HepG2 (cell line): ENCODE data around the gene BGN. TPM values are rescaled to one million over a fixed set of nuclear protein-coding genes. Genes with fewer than 3 reads are reported as not detected.
A peak's percentile ranks its signal among the peaks of the same experiment; 100 is the strongest.

Experiments
- ATAC-seq: fragments of 200-7000 bp; cut with Tn5 transposase; 3 replicates; pipeline ENCODE4 v1.9.1; 2020; ENCODE audit warnings: mild to moderate bottlenecking, moderate library complexity
- BruUV-seq: library from RNA; stranded (reverse); fragments of 400-500 nt; replicated peaks from 2 replicates; lab custom pipeline; 2021; lab: Mats Ljungman, UMichigan
- CTCF ChIA-PET: fragments of 300-600 bp; formaldehyde crosslinking; extraction: SDS; loops from one replicate; lab custom pipeline; 2021; ENCODE audit warnings: low total read pairs, inconsistent platforms, low intra/inter-chr PET ratio; lab: Yijun Ruan, JAX
- POLR2A ChIA-PET: fragments of 350-600 bp; sonication (Branson Sonifier 250); formaldehyde crosslinking; loops from one replicate; lab custom pipeline; 2020; ENCODE audit warnings: antibody characterized with exemption, inconsistent platforms; lab: Yijun Ruan, JAX
- DNase-seq: peaks from one replicate; pipeline ENCODE4 v3.0.0-alpha.2; 2015; ENCODE audit warnings: low spot score
- FAIRE-seq: peaks from 3 replicates; lab custom pipeline; 2011; peaks lifted over from hg19 to GRCh38; lab: Jason Lieb, UNC
- H2AFZ ChIP-seq: one replicate; pipeline ENCODE4 v1.6.1; 2011; ENCODE audit warnings: low read length, inconsistent platforms
- H3K27ac ChIP-seq: fragments of 300-600 bp; 3 replicates; pipeline ENCODE4 v1.8.0; 2011; ENCODE audit warnings: mixed run types, mild to moderate bottlenecking, mixed read lengths, low read length, inconsistent platforms; ENCODE audit not compliant: insufficient read depth; ENCODE audit errors: extremely low read length
- H3K27me3 ChIP-seq, 2 experiments: fragments of 200-600 bp in 1 of 2; 2 replicates in 1 of 2; 3 replicates in 1 of 2; pipeline versions ENCODE4 v1.6.0 to v1.8.0; 2011; ENCODE audit warnings: low read length in 2 of 2, mild to moderate bottlenecking in 2 of 2, moderate library complexity in 2 of 2, inconsistent platforms in 1 of 2; ENCODE audit not compliant: insufficient read depth in 2 of 2, control insufficient read depth in 1 of 2
- H3K36me3 ChIP-seq, 2 experiments: fragments of 200-600 bp in 1 of 2; replicated peaks in 1 of 2; 2 replicates in 1 of 2; 3 replicates in 1 of 2; pipeline versions ENCODE4 v1.5.1 to v1.8.0; 2011; ENCODE audit warnings: low read length in 2 of 2, inconsistent platforms in 1 of 2; ENCODE audit not compliant: insufficient read depth in 2 of 2, control insufficient read depth in 1 of 2
- H3K4me1 ChIP-seq: 2 replicates; pipeline ENCODE4 v1.5.1; 2012; ENCODE audit warnings: low read length, inconsistent platforms; ENCODE audit not compliant: insufficient read depth
- H3K4me2 ChIP-seq: 2 replicates; pipeline ENCODE4 v1.6.0; 2011; ENCODE audit warnings: low read depth, low read length, inconsistent platforms
- H3K4me3 ChIP-seq, 3 experiments: fragments of 200-600 bp in 1 of 3; sonication (generic), shearing (Covaris generic) in 1 of 3; replicated peaks in 1 of 3; 2 replicates each; pipeline ENCODE4 v1.5.1; 2011 to 2016; ENCODE audit warnings: low read length in 3 of 3, inconsistent platforms in 2 of 3, low read depth in 2 of 3, mild to moderate bottlenecking in 2 of 3, control low read depth in 1 of 3, mixed read lengths in 1 of 3; ENCODE audit not compliant: insufficient read depth in 1 of 3
- H3K79me2 ChIP-seq: one replicate; pipeline ENCODE4 v1.6.1; 2011; ENCODE audit warnings: low read length, inconsistent platforms; ENCODE audit not compliant: insufficient read depth
- H3K9ac ChIP-seq: 2 replicates; pipeline ENCODE4 v1.6.0; 2011; ENCODE audit warnings: mild to moderate bottlenecking, low read depth, low read length, inconsistent platforms; ENCODE audit not compliant: insufficient read depth
- H3K9me3 ChIP-seq: 2 replicates; pipeline ENCODE4 v1.5.1; 2012; ENCODE audit warnings: mild to moderate bottlenecking, low read length
- H4K20me1 ChIP-seq: 2 replicates; pipeline ENCODE4 v1.6.0; 2011; ENCODE audit warnings: inconsistent platforms, mild to moderate bottlenecking, low read length, moderate library complexity; ENCODE audit not compliant: insufficient read depth
- KLF11 ChIP-seq: IDR thresholded peaks from 2 replicates; pipeline ENCODE4 v1.6.1; 2016; ENCODE audit warnings: missing compliant biosample characterization
- POLR2A ChIP-seq, 2 experiments: IDR thresholded peaks; 2 replicates each; pipeline ENCODE4 v1.6.1; 2011; ENCODE audit warnings: low read depth in 2 of 2, low read length in 2 of 2, mild to moderate bottlenecking in 1 of 2, moderate library complexity in 1 of 2; ENCODE audit not compliant: insufficient read depth in 1 of 2
- YY1 ChIP-seq: IDR thresholded peaks from 2 replicates; pipeline ENCODE4 v1.6.1; 2011; ENCODE audit warnings: low read length, low read depth, moderate library complexity, mild to moderate bottlenecking; ENCODE audit not compliant: insufficient read depth, insufficient replicate concordance
- ZFX ChIP-seq: sonication (generic); formaldehyde crosslinking; IDR thresholded peaks from 2 replicates; pipeline ENCODE4 v1.4.0; 2020; ENCODE audit warnings: mild to moderate bottlenecking, low read depth, missing genetic modification reagents, moderate library complexity
- ZKSCAN8 ChIP-seq: IDR thresholded peaks from 2 replicates; pipeline ENCODE4 v1.6.1; 2016; ENCODE audit warnings: borderline replicate concordance, missing genetic modification reagents, missing compliant biosample characterization
- WGBS: methylation state at CpG from one replicate; pipeline ENCODE4 v1.1.6; 2017; ENCODE audit warnings: low lambda C conversion rate; 5-methylcytosine and 5-hydroxymethylcytosine counted together
- in situ Hi-C: cut with HindIII; loops from 2 replicates; pipeline ENCODE4 v1.10.0; 2017; ENCODE audit warnings: low pct_unique_long_range_greater_than_20kb; ENCODE audit not compliant: extremely low pct_ligation_motif_present
- intact Hi-C: fragments of 100-400 bp; cut with micrococcal nuclease; formaldehyde crosslinking; loops from one replicate; pipeline ENCODE4 v1.10.0; 2022; ENCODE audit not compliant: unreplicated experiment
- polyA plus RNA-seq, 8 experiments: library from polyadenylated mRNA; depleted of rRNA in 3 of 8; stranded (reverse) in 7 of 8; unstranded in 1 of 8; fragments of >200 nt; fragmentation: Illumina TruSeq in 4 of 8; extraction: Trizol in 4 of 8; gene quantifications; 2 replicates each; pipeline versions ENCODE4 v1.2.1 to v1.2.3, GENCODE V29; 2011 to 2016; ENCODE audit warnings: low read depth in 4 of 8, missing spikeins in 1 of 8, mixed read lengths in 1 of 8; ENCODE audit not compliant: insufficient read depth in 1 of 8
- total RNA-seq, 5 experiments: library from RNA; depleted of rRNA; stranded (reverse); fragments of >200 nt; fragmentation: Illumina TruSeq; extraction: Trizol; gene quantifications; 2 replicates each; pipeline ENCODE4 v1.2.3, GENCODE V29; 2016; ENCODE audit warnings: low read depth in 1 of 5
- TF ChIP-seq, protein P1 (sequence below): IDR thresholded peaks from 2 replicates; pipeline ENCODE4 v1.6.1; 2012; ENCODE audit warnings: inconsistent platforms
- TF ChIP-seq, protein P2 (sequence below): sonication (generic); formaldehyde crosslinking; IDR thresholded peaks from 2 replicates; pipeline ENCODE4 v1.5.1; 2020; ENCODE audit warnings: mild to moderate bottlenecking, missing genetic modification reagents, moderate library complexity

Gene BGN
- total and polyA plus RNA-seq, 2 of the 13 experiments (the other 11 are each of a cell fraction or from before 2014, with no cell fraction given): 0.18 to 0.63 TPM

DNA sequence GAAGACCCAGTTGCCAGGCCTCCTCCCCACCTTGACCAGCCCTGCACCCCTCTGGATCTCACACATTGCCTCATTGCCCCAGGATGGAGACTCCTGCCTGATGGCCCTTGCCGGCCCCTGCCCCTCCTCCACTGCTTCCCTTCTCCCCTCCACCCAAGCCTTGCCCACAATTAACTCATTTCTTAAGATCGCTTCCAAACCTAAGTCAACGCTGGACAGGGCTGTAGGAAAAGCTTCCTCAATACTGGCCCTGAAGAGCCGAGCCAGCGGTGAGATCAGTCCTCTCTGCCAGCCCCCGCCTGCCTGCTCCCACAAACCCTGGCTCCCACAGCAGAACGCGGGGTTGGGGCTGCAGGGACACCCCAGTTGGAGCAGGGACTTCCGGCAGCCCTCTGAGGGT lies 16.9 kb upstream of the BGN start:
- no peaks in the 10 kb centered on the region for H3K9me3 ChIP-seq
- no peak overlapping the region for H2AFZ ChIP-seq
- ChIA-PET POLR2A (interaction anchor here (1.2 kb wide), 1 partner anchor 10 kb away, joined by 4 read pairs; no protein-coding TSS in a partner anchor), CTCF (no interaction called here)
- H3K36me3 ChIP-seq: no peaks in the 10 kb centered on the region
- intact Hi-C loops (no loop called here), in situ Hi-C loops (no loop called here)
- TF ChIP-seq POLR2A (IDR thresholded peaks at IDR 0.05; ENCODE audit: insufficient read depth in 1 of 2, low read depth in 2 of 2, low read length in 2 of 2): no peak
- no peak for TF ChIP-seq KLF11
- peaks cover 2 to 5% of the 10 kb centered on the region in 2 experiments; a peak in 2 of 5 replicates for H3K27me3 ChIP-seq
- FAIRE-seq (no peak), ATAC-seq (no peak), DNase-seq (no peak)
- H3K4me2 ChIP-seq: no peak overlapping the region
- H4K20me1 ChIP-seq: no peaks in the 10 kb centered on the region
- no TSS peak for BruUV-seq
- no peak overlapping the region for H3K4me3 ChIP-seq
- no peak overlapping the region for H3K27ac ChIP-seq
- peaks cover 24% of the 10 kb centered on the region for H3K4me1 ChIP-seq
- H3K79me2 ChIP-seq: no peaks in the 10 kb centered on the region
- WGBS: 49% methylated on average over 2 of the region's 9 CpGs
- H3K9ac ChIP-seq: no peak overlapping the region

DNA sequence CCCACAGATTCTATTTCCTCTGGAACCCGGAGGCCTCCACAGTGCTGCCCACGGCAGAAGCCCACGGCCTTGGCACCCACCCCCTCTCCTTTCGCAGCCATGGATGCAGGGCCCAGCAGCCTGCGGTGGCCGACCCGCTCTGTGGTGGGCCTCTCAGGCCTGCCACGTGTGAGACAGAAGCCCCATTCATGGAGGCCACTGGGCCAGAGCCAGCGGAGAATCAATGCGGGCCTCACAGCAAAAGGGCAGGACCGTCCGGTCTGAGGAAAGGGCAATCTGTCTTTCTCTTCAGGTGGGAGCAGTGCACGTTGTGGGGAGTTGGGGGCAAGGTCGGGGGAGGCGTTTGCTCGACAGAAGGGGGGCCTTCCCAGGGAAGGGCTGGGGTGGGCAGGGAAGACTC lies 16.0 kb upstream of the BGN start:
- no peak overlapping the region for H3K4me2 ChIP-seq
- no TSS peak for BruUV-seq
- no peak overlapping the region for H3K9ac ChIP-seq
- TF ChIP-seq ZKSCAN8: no peak
- peak; percentile 12 for TF ChIP-seq YY1
- TF ChIP-seq, protein P1, sequence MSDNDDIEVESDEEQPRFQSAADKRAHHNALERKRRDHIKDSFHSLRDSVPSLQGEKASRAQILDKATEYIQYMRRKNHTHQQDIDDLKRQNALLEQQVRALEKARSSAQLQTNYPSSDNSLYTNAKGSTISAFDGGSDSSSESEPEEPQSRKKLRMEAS: peak; percentile 69; the same call in 1 of the 2 replicates
- TF ChIP-seq ZFX (CRISPR knock-in tag): 0 out of 2 replicates have a peak, but pooled peaks have one; percentile 24
- TF ChIP-seq, protein P2, sequence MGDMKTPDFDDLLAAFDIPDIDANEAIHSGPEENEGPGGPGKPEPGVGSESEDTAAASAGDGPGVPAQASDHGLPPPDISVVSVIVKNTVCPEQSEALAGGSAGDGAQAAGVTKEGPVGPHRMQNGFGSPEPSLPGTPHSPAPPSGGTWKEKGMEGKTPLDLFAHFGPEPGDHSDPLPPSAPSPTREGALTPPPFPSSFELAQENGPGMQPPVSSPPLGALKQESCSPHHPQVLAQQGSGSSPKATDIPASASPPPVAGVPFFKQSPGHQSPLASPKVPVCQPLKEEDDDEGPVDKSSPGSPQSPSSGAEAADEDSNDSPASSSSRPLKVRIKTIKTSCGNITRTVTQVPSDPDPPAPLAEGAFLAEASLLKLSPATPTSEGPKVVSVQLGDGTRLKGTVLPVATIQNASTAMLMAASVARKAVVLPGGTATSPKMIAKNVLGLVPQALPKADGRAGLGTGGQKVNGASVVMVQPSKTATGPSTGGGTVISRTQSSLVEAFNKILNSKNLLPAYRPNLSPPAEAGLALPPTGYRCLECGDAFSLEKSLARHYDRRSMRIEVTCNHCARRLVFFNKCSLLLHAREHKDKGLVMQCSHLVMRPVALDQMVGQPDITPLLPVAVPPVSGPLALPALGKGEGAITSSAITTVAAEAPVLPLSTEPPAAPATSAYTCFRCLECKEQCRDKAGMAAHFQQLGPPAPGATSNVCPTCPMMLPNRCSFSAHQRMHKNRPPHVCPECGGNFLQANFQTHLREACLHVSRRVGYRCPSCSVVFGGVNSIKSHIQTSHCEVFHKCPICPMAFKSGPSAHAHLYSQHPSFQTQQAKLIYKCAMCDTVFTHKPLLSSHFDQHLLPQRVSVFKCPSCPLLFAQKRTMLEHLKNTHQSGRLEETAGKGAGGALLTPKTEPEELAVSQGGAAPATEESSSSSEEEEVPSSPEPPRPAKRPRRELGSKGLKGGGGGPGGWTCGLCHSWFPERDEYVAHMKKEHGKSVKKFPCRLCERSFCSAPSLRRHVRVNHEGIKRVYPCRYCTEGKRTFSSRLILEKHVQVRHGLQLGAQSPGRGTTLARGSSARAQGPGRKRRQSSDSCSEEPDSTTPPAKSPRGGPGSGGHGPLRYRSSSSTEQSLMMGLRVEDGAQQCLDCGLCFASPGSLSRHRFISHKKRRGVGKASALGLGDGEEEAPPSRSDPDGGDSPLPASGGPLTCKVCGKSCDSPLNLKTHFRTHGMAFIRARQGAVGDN (CRISPR knock-in tag): peak; percentile 56
- FAIRE-seq (no peak), ATAC-seq (peak; percentile 39), DNase-seq (no peak)
- WGBS: no CpG with 5 or more reads among the region's 16 CpGs
- H3K27ac ChIP-seq: no peak overlapping the region
- H3K4me3 ChIP-seq: no peak overlapping the region
- H2AFZ ChIP-seq: no peak overlapping the region
- in situ Hi-C loops (no loop called here), intact Hi-C loops (no loop called here)
- ChIA-PET CTCF (no interaction called here), POLR2A (no interaction called here)
- no peaks in the 10 kb centered on the region for H3K9me3 ChIP-seq
- H4K20me1 ChIP-seq: no peaks in the 10 kb centered on the region
- no peaks in the 10 kb centered on the region for H3K36me3 ChIP-seq
- peaks cover 2 to 5% of the 10 kb centered on the region in 2 experiments; a peak in 2 of 5 replicates for H3K27me3 ChIP-seq
- no peaks in the 10 kb centered on the region for H3K79me2 ChIP-seq
- peaks cover 24% of the 10 kb centered on the region for H3K4me1 ChIP-seq
